HG02623 (cell line): Measurements from ENCODE around the gene TRIM64.
"Not testable (repeated sequence)": the region's sequence is repeated elsewhere in the genome, so short reads cannot be mapped to it uniquely, and the experiment has no call there.

Source experiments
- ATAC-seq: cut with Tn5 transposase; IDR thresholded peaks from one replicate; pipeline ENCODE4 v1.9.1; 2021; ENCODE audit warnings: moderate library complexity; ENCODE audit not compliant: unreplicated experiment

The TRIM64 gene

DNA sequence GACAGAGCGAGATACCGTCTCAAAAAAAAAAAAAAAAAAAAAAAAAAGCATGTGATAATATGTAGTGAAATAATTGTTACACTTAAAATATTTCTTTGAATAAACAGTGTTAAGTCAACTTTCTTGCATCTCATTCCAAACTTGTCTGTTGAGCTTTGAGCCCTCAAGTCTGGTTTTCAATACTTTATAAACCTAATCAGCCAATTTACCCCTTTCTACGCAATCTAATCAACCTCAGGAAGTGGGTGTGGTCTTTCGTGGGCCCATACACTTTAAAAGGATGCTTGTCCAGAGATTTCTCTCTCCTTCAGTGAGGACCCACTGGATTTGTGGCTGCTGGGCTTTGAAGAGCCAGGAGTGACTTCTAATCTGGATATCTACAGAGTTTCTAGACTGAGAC is at the start of gene TRIM64:
Gene TRIM64, plus strand, starts transcription at position 301 of the 400 bp plus-strand sequence. CDS start 2,467 bp downstream, outside the sequence.
- not testable (repeated sequence) for ATAC-seq

DNA sequence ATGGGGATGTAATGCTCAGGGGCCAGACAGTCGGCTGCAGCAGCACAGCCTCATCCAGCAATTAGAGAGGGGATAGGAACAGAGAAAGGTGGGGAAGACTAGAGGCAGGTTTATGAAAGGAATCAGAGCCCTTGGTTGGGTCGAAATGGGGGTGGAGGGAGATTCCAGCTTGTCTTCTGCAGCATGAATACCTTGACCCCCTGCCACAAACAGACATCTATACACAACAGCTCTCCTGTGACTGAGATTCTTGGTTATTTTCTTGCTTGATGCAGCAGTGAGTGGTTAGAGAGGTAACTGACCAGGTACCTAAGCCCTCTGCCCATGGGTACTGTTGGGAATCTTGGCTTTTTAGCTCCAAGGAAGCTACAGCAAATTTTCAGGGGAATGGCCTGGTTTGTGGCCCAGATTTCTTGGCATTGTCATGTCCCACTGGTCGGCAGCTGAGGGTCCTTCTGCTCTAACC is 43.6 kb upstream of the TRIM64 start, which contains the start of gene TRIM49D1:
Gene TRIM49D1, minus strand, starts transcription at position 51 of the 466 bp plus-strand sequence. CDS start 4,535 bp downstream, outside the sequence.
- ATAC-seq = no peak

GRCh38 chr11:89923764-89924163 is 42.1 kb upstream of the TRIM64 start, which contains the start of gene TRIM49D2:
Gene TRIM49D2 (plus strand): TSS chr11:89924064. CDS start chr11:89926762, 2,698 bp downstream.
- ATAC-seq = not testable (repeated sequence)

DNA sequence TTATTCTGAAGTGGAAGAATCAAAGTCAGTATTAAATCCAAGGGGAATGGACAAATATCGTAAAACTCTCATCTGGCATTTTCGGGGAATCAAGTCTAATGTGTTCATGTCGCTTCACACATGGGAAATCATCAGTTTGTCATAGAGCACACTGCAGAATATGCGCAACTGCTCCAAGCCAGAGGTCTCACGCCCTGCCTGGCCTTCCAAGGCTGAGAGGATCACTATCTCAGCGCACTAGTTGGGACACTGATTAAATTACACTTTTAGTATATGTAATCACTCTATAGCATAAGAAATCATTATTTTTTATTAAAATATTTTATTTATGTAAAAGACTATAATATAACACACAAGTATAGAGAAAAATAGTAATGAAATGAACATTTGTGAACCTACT is 5.0 kb upstream of the TRIM64 start:
- ATAC-seq = not testable (repeated sequence)
